Measurements from ENCODE around the gene PEAK3. TPM values are rescaled to one million over a fixed set of nuclear protein-coding genes. Genes with fewer than 3 reads are reported as not detected.

PEAK3 gene
- total RNA-seq = 0.09 TPM in 1 of 2 replicates, not detected in the other

GRCh38 chr19:2282062-2282861, at the start of gene PEAK3:
Gene PEAK3 (minus strand): TSS chr19:2282175. CDS start chr19:2280931, 1,244 bp downstream.

GRCh38 chr19:2328401-2329148, 46.6 kb upstream of the PEAK3 start, which contains the start of the genes LSM7 and SPPL2B:
Gene LSM7 (minus strand): TSS chr19:2328586. CDS start chr19:2328566, 20 bp downstream.
Gene SPPL2B (plus strand): TSS chr19:2328684. CDS start chr19:2328710, 26 bp downstream.

GRCh38 chr19:2308114-2308556, 26.2 kb upstream of the PEAK3 start, which contains the start of gene LINGO3:
Gene LINGO3 (minus strand): TSS chr19:2308154. CDS start chr19:2291776, 16,378 bp downstream.

GRCh38 chr19:2255982-2256685, 25.8 kb downstream of the PEAK3 start, which contains the start of gene JSRP1:
Gene JSRP1 (minus strand): TSS chr19:2256417. CDS start chr19:2255314, 1,103 bp downstream.

GRCh38 chr19:2249010-2249866, 32.7 kb downstream of the PEAK3 start, which contains the start of gene AMH:
Gene AMH (plus strand): TSS chr19:2249323. CDS start chr19:2249333, 10 bp downstream.

GRCh38 chr19:2236314-2237050, 45.5 kb downstream of the PEAK3 start, which contains the start of the genes PLEKHJ1 and SF3A2:
Gene PLEKHJ1 (minus strand): TSS chr19:2236329. CDS start chr19:2236248, 81 bp downstream.
Gene SF3A2 (plus strand): TSS chr19:2236824. CDS start chr19:2243419, 6,595 bp downstream.

Other genes with a start within 250 kb of the PEAK3 start
- gene MKNK2, start 230.9 kb downstream of the PEAK3 start, total RNA-seq = 96.9 and 116 TPM in 2 replicates
- gene MOB3A, start 185.8 kb downstream of the PEAK3 start, total RNA-seq = 26.6 and 36.9 TPM in 2 replicates
- 0.82 and 1.3 TPM in 2 replicates for gene IZUMO4, start 185.3 kb downstream of the PEAK3 start, total RNA-seq
- gene AP3D1, start 130.6 kb downstream of the PEAK3 start, total RNA-seq = 88.9 and 107 TPM in 2 replicates
- gene DOT1L, start 118.2 kb downstream of the PEAK3 start, total RNA-seq = 10.1 and 13.9 TPM in 2 replicates
- gene PLEKHJ1, start 45.8 kb downstream of the PEAK3 start, total RNA-seq = 58.4 and 81.5 TPM in 2 replicates
- 34.6 and 36.6 TPM in 2 replicates for gene SF3A2, start 45.4 kb downstream of the PEAK3 start, total RNA-seq
- gene AMH, start 32.9 kb downstream of the PEAK3 start, total RNA-seq = 1.8 and 3.7 TPM in 2 replicates
- gene JSRP1, start 25.8 kb downstream of the PEAK3 start, total RNA-seq = 1.5 TPM in 1 of 2 replicates, not detected in the other
- not detected in 2 replicates for gene LINGO3, start 26.0 kb upstream of the PEAK3 start, total RNA-seq
- 203 and 211 TPM in 2 replicates for gene LSM7, start 46.4 kb upstream of the PEAK3 start, total RNA-seq
- gene SPPL2B, start 46.5 kb upstream of the PEAK3 start, total RNA-seq = 39.2 and 39.3 TPM in 2 replicates
- not detected in 2 replicates for gene TMPRSS9, start 78.1 kb upstream of the PEAK3 start, total RNA-seq
- gene TIMM13, start 145.4 kb upstream of the PEAK3 start, total RNA-seq = 56.1 and 65.8 TPM in 2 replicates
- gene LMNB2, start 174.8 kb upstream of the PEAK3 start, total RNA-seq = 43.3 and 45.3 TPM in 2 replicates
- 58.5 and 176 TPM in 2 replicates for gene GADD45B, start 194.0 kb upstream of the PEAK3 start, total RNA-seq

Data from pericardium fibroblast (primary cell).